ENCODE data around the gene HNRNPLL. TPM values are rescaled to one million over a fixed set of nuclear protein-coding genes. Genes with fewer than 3 reads are reported as not detected.
"Not testable (repeated sequence)": the region's sequence is repeated elsewhere in the genome, so short reads cannot be mapped to it uniquely, and the experiment has no call there.

Gene HNRNPLL
- total RNA-seq, 1 donor from 2014 or later, result 29.6 TPM

- TF ChIP-seq CTCF (conservative IDR thresholded peaks at IDR 0.05; ENCODE audit: low read depth, low read length), result no peak
- DNase-seq (ENCODE audit: low read depth), result no peak
- H3K4me3 ChIP-seq (ENCODE audit: low read depth, low read length), result no peak overlapping the region
Observed at GRCh38 chr2:38551171-38551570, 51.6 kb downstream of the HNRNPLL start.

- TF ChIP-seq CTCF (conservative IDR thresholded peaks at IDR 0.05; ENCODE audit: low read depth, low read length), result no peak
- no peak for DNase-seq (ENCODE audit: low read depth)
- no peak overlapping the region for H3K4me3 ChIP-seq (ENCODE audit: low read depth, low read length)
Observed at GRCh38 chr2:38549851-38550250, 52.9 kb downstream of the HNRNPLL start.

- TF ChIP-seq CTCF (conservative IDR thresholded peaks at IDR 0.05; ENCODE audit: low read depth, low read length), result no peak
- H3K4me3 ChIP-seq (ENCODE audit: low read depth, low read length), result no peak overlapping the region
Observed at GRCh38 chr2:38549071-38549704, 53.5 kb downstream of the HNRNPLL start.

GRCh38 chr2:38547791-38548190 lies 54.9 kb downstream of the HNRNPLL start:
- TF ChIP-seq CTCF (conservative IDR thresholded peaks at IDR 0.05; ENCODE audit: low read depth, low read length), result no peak
- DNase-seq (ENCODE audit: low read depth), result no peak
- no peak overlapping the region for H3K4me3 ChIP-seq (ENCODE audit: low read depth, low read length)

More at GRCh38 chr2:38549071-38549704, 53.5 kb downstream of the HNRNPLL start:
- no peak for DNase-seq (ENCODE audit: low read depth)

GRCh38 chr2:38546585-38546984 lies 56.1 kb downstream of the HNRNPLL start:
- no peak for TF ChIP-seq CTCF (conservative IDR thresholded peaks at IDR 0.05; ENCODE audit: low read depth, low read length)
- DNase-seq (ENCODE audit: low read depth), result no peak

GRCh38 chr2:38546064-38546463 lies 56.7 kb downstream of the HNRNPLL start:
- TF ChIP-seq CTCF (conservative IDR thresholded peaks at IDR 0.05; ENCODE audit: low read depth, low read length), result no peak

More at GRCh38 chr2:38546585-38546984, 56.1 kb downstream of the HNRNPLL start:
- H3K4me3 ChIP-seq (ENCODE audit: low read depth, low read length), result no peak overlapping the region

GRCh38 chr2:38542248-38542631 lies 60.5 kb downstream of the HNRNPLL start:
- DNase-seq (ENCODE audit: low read depth); H3K4me3 ChIP-seq (ENCODE audit: low read depth, low read length): not testable (repeated sequence)

More at GRCh38 chr2:38546064-38546463, 56.7 kb downstream of the HNRNPLL start:
- DNase-seq (ENCODE audit: low read depth), result no peak
- no peak overlapping the region for H3K4me3 ChIP-seq (ENCODE audit: low read depth, low read length)

Measured in epithelial cell of proximal tubule (primary cell).